Transverse colon (tissue), 4 donors: ENCODE measurements around the gene METRNL. TPM values are rescaled to one million over a fixed set of nuclear protein-coding genes. Genes with fewer than 3 reads are reported as not detected.

Source experiments
- DNase-seq: peaks from one replicate; pipeline ENCODE4 v3.0.0-alpha.2; 2019
- H3K27ac ChIP-seq, 4 donors: fragments of 200-600 bp; sonication (generic); 2 replicates each; pipeline ENCODE4 v1.5.1; 2016 to 2018; ENCODE audit warnings: inconsistent platforms in 4 of 4
- H3K27me3 ChIP-seq: fragments of 200-600 bp; sonication (generic); 2 replicates; pipeline ENCODE4 v1.5.1; 2017; ENCODE audit warnings: inconsistent platforms
- H3K36me3 ChIP-seq, 4 donors: fragments of 200-600 bp; sonication (generic); 2 replicates each; pipeline ENCODE4 v1.5.1; 2017 to 2019; ENCODE audit warnings: inconsistent platforms in 4 of 4
- H3K4me1 ChIP-seq, 4 donors: fragments of 200-600 bp; sonication (generic); 2 replicates each; pipeline ENCODE4 v1.5.1; 2017 to 2020; ENCODE audit warnings: inconsistent platforms in 4 of 4
- H3K4me3 ChIP-seq, 4 donors: fragments of 200-600 bp; sonication (generic); 1 replicate in 1 of 4; 2 replicates in 3 of 4; pipeline versions ENCODE4 v1.5.1 to v1.6.1; 2017 to 2019; ENCODE audit warnings: inconsistent platforms in 4 of 4
- H3K9me3 ChIP-seq, 2 donors: fragments of 200-600 bp; sonication (generic); 2 replicates each; pipeline ENCODE4 v1.5.1; 2017 to 2019; ENCODE audit warnings: inconsistent platforms in 2 of 2
- CTCF ChIP-seq, 5 experiments: fragments of 200-600 bp in 3 of 5; fragments of 450-650 bp in 2 of 5; sonication (generic) in 3 of 5; IDR thresholded peaks; 1 replicate in 2 of 5; 2 replicates in 3 of 5; pipeline ENCODE4 v1.5.1; 2016 to 2017; ENCODE audit warnings: antibody characterized with exemption in 5 of 5, inconsistent platforms in 3 of 5, mild to moderate bottlenecking in 2 of 5, moderate library complexity in 1 of 5
- EP300 ChIP-seq: sonication (generic); formaldehyde crosslinking; IDR thresholded peaks from one replicate; pipeline ENCODE4 v1.6.1; 2017; ENCODE audit warnings: antibody characterized with exemption, low read depth
- POLR2A ChIP-seq: fragments of 450-650 bp; IDR thresholded peaks from one replicate; pipeline ENCODE4 v1.6.1; 2016; ENCODE audit warnings: antibody characterized with exemption, mild to moderate bottlenecking, moderate library complexity
- POLR2AphosphoS5 ChIP-seq, 3 donors: sonication (generic); formaldehyde crosslinking; IDR thresholded peaks; one replicate each; pipeline ENCODE4 v1.6.1; 2016; ENCODE audit warnings: antibody characterized with exemption in 3 of 3
- WGBS, 2 donors: methylation state at CpG; one replicate each; pipeline ENCODE4 v1.1.5; 2018; ENCODE audit warnings: low coverage in 1 of 2; 5-methylcytosine and 5-hydroxymethylcytosine counted together
- in situ Hi-C, 4 donors: fragments of 200-750 bp; cut with MboI; loops; one replicate each; pipeline versions ENCODE4 v1.15.0 to v1.15.1; 2017; ENCODE audit warnings: low sequenced_read_pairs in 3 of 4, low pct_ligation_motif_present in 1 of 4, low pct_unique_long_range_greater_than_20kb in 1 of 4
- intact Hi-C: fragments of 100-400 bp; cut with DNase I; formaldehyde crosslinking; loops from one replicate; pipeline ENCODE4 v1.15.1; 2023; ENCODE audit warnings: low total_unique reads
- total RNA-seq, 4 donors: library from RNA; depleted of rRNA; stranded (reverse); fragments of >200 nt; gene quantifications; one replicate each; pipeline ENCODE4 v1.1.0, GENCODE V29; 2016

METRNL gene
- total RNA-seq, 4 donors from 2014 or later, result 46.8 to 325 (median 112) TPM

- no peak overlapping the region for H3K4me3 ChIP-seq
- in situ Hi-C loops, result no loop called here
- no peaks in the 10 kb centered on the region for H3K9me3 ChIP-seq
- WGBS, 2 donors, result 34 to 37% methylated on average over 7 to 16 of the region's 16 CpGs
- H3K36me3 ChIP-seq, result no peaks in the 10 kb centered on the region
- peaks cover 38% of the 10 kb centered on the region for H3K27me3 ChIP-seq
- H3K27ac ChIP-seq, result peak overlapping the region in 1 of 4 donors; percentile 11
- intact Hi-C loops, result no loop called here
- no peak for TF ChIP-seq CTCF (IDR thresholded peaks at IDR 0.05)
- TF ChIP-seq POLR2AphosphoS5 (IDR thresholded peaks at IDR 0.05), result no peak
- TF ChIP-seq POLR2A, result no peak
- TF ChIP-seq EP300, result no peak
- H3K4me1 ChIP-seq, result peaks cover 12 to 19% (median 15%) of the 10 kb centered on the region in 4 donors
- no peak for DNase-seq
These were observed 31.3 kb downstream of the METRNL start for GRCh38 chr17:83110735-83111134.

DNA sequence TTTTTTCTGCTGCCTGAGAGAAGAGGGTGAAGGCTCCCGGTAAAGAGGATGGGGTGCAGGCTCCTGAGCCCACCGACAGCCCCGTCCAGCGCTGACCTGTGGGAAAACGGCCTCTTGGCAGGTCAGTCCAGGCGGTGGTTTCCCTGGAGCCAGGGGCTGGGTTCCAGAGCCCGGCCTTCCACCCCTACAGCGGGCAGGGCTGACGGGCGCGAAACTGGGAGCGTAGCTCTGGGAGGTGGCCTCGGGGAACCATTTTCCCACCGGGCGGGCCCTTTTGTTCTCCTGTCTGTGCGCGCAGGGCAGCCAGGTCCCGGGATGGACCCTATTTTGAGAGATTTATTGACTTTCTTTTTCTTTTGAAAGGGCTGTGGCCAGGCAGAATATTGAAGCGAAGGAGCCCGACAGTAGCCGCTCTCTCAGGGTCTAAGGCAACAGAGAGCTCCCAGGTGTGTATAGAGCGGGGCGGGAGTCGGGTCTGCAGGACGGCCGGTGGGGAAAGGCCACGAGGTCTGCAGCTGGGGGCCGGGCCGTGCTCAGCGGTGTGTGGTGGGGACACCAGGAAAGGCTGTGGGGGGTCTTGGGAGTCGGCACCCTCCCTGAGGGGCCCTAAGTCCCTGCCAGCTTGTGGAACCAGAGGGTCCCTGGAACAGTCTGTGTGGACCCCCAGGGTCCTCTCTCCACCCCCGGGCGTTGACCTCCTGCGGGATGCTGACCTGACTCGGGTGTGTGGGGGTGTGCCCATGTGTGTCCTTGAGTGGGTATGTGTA lies 32.3 kb downstream of the METRNL start:
- TF ChIP-seq POLR2A (no peak), POLR2AphosphoS5 (IDR thresholded peaks at IDR 0.05) (no peak), EP300 (no peak), CTCF (IDR thresholded peaks at IDR 0.05) (no peak)
- WGBS, 2 donors, result 68 to 87% methylated on average over 13 to 34 of the region's 35 CpGs
- peaks cover 12 to 19% (median 15%) of the 10 kb centered on the region in 4 donors for H3K4me1 ChIP-seq
- in situ Hi-C loops, result no loop called here
- H3K4me3 ChIP-seq, result no peak overlapping the region
- H3K27me3 ChIP-seq, result peaks cover 30% of the 10 kb centered on the region
- H3K27ac ChIP-seq, result no peak overlapping the region
- intact Hi-C loops, result no loop called here
- no peak for DNase-seq
- no peaks in the 10 kb centered on the region for H3K9me3 ChIP-seq
- no peaks in the 10 kb centered on the region for H3K36me3 ChIP-seq

GRCh38 chr17:83113381-83113780 lies 34.0 kb downstream of the METRNL start:
- intact Hi-C loops (no loop called here), in situ Hi-C loops (no loop called here)
- Histone ChIP-seq H3K27ac (no peak overlapping the region), H3K9me3 (no peaks in the 10 kb centered on the region), H3K4me1 (peaks cover 12 to 19% (median 15%) of the 10 kb centered on the region in 4 donors), H3K27me3 (peaks cover 22% of the 10 kb centered on the region), H3K4me3 (no peak overlapping the region), H3K36me3 (no peaks in the 10 kb centered on the region)
- no peak for DNase-seq
- no peak for TF ChIP-seq POLR2A
- TF ChIP-seq EP300, result no peak
- no peak for TF ChIP-seq CTCF (IDR thresholded peaks at IDR 0.05)
- no peak for TF ChIP-seq POLR2AphosphoS5 (IDR thresholded peaks at IDR 0.05)
- WGBS, 2 donors, result 92% methylated on average over 10 of the region's 11 CpGs; no CpG with 5 or more reads in 1 of the 2 donors

- in situ Hi-C loops, result no loop called here
- TF ChIP-seq EP300 (no peak), POLR2AphosphoS5 (IDR thresholded peaks at IDR 0.05) (no peak), POLR2A (no peak), CTCF (IDR thresholded peaks at IDR 0.05) (no peak)
- 93% methylated on average over 22 of the region's 22 CpGs; no CpG with 5 or more reads in 1 of the 2 donors for WGBS, 2 donors
- intact Hi-C loops, result no loop called here
- Histone ChIP-seq H3K27me3 (peaks cover 22% of the 10 kb centered on the region), H3K9me3 (no peaks in the 10 kb centered on the region), H3K4me1 (peaks cover 12 to 19% (median 15%) of the 10 kb centered on the region in 4 donors), H3K27ac (no peak overlapping the region), H3K4me3 (no peak overlapping the region), H3K36me3 (no peaks in the 10 kb centered on the region)
- DNase-seq, result no peak
These were observed 34.4 kb downstream of the METRNL start for GRCh38 chr17:83113792-83114191.
